ENCODE results near the gene TMEM200A. TPM values are rescaled to one million over a fixed set of nuclear protein-coding genes. Genes with fewer than 3 reads are reported as not detected.

The TMEM200A gene
- total and polyA plus RNA-seq, 2 of the 8 experiments (the other 6 are each of a cell fraction or from before 2014, with no cell fraction given), result 6.2 to 13.9 TPM

GRCh38 chr6:130377915-130378314 is 12.1 kb downstream of the TMEM200A start (continued):
- TF ChIP-seq GABPA (IDR thresholded peaks at IDR 0.05; ENCODE audit: borderline replicate concordance, insufficient read depth, low read length), result no peak
- TF ChIP-seq TEAD4 (IDR thresholded peaks at IDR 0.05; ENCODE audit: low read depth, low read length), result no peak
